Renal cortex interstitium (tissue), 11 donors: ENCODE measurements around the gene AHCY. TPM values are rescaled to one million over a fixed set of nuclear protein-coding genes. Genes with fewer than 3 reads are reported as not detected.
"Not testable (repeated sequence)": the region's sequence is repeated elsewhere in the genome, so short reads cannot be mapped to it uniquely, and the experiment has no call there.

ENCODE experiments used
- DNase-seq, 11 donors: peaks; one replicate each; pipeline ENCODE4 v3.0.0-alpha.2; 2013; ENCODE audit warnings: low read depth in 9 of 11, low spot score in 4 of 11; ENCODE audit errors: extremely low read depth in 1 of 11
- polyA plus RNA-seq, 3 donors: library from polyadenylated mRNA; unstranded; fragments of 120-200 nt; gene quantifications; one replicate each; pipeline ENCODE4 v1.2.1, GENCODE V29; 2013; ENCODE audit not compliant: insufficient read length in 3 of 3

The AHCY gene
- polyA plus RNA-seq, 3 donors, result 188 to 205 (median 191) TPM

GRCh38 chr20:34242015-34242414, 61.1 kb downstream of the AHCY start:
- DNase-seq, result not testable (repeated sequence)

GRCh38 chr20:34240693-34241615, 62.2 kb downstream of the AHCY start, which contains the start of gene ASIP:
TSS of gene ASIP (plus strand) at chr20:34241423. CDS start at chr20:34260375, 18,952 bp downstream.
- no peak for DNase-seq

GRCh38 chr20:34240121-34240520, 63.0 kb downstream of the AHCY start:
- no peak for DNase-seq

- DNase-seq, result no peak
Observed at GRCh38 chr20:34237942-34238341, 65.2 kb downstream of the AHCY start.

GRCh38 chr20:34235875-34236274, 67.3 kb downstream of the AHCY start:
- no peak for DNase-seq

- no peak for DNase-seq
Observed at GRCh38 chr20:34233687-34234086, 69.5 kb downstream of the AHCY start.

GRCh38 chr20:34232494-34233087, 70.6 kb downstream of the AHCY start:
- DNase-seq, result no peak

GRCh38 chr20:34231634-34232033, 71.5 kb downstream of the AHCY start:
- DNase-seq, result no peak

Other genes with a start within 250 kb of the AHCY start
- gene EIF2S2, start 191.1 kb downstream of the AHCY start, polyA plus RNA-seq, result 10 to 100 TPM; 45.5 to 51.5 (median 46.1) TPM
- under 1 TPM in 2 of 3 donors, not detected in 1; 0.69 to 0.88 TPM for gene ASIP, start 61.9 kb downstream of the AHCY start, polyA plus RNA-seq
- gene ITCH, start 59.9 kb upstream of the AHCY start, polyA plus RNA-seq, result 10 to 100 TPM; 42.6 to 51.3 (median 43.3) TPM
- gene DYNLRB1, start 213.1 kb upstream of the AHCY start, polyA plus RNA-seq, result 100 to 1,000 TPM; 178 to 205 (median 203) TPM